Calu3 (cell line): Measurements from ENCODE around the gene CACNA1D. TPM values are rescaled to one million over a fixed set of nuclear protein-coding genes. Genes with fewer than 3 reads are reported as not detected.
"Not testable (repeated sequence)": the region's sequence is repeated elsewhere in the genome, so short reads cannot be mapped to it uniquely, and the experiment has no call there.

Experiments used
- BruUV-seq: library from RNA; stranded (reverse); fragments of 400-500 nt; replicated peaks from 2 replicates; lab custom pipeline; 2021; lab: Mats Ljungman, UMichigan
- CTCF ChIA-PET: fragments of 300-600 bp; sonication (Branson Sonifier 250); formaldehyde crosslinking; loops from one replicate; lab custom pipeline; 2022; ENCODE audit warnings: antibody characterized with exemption; lab: Charles Lee
- DNase-seq: peaks from one replicate; pipeline ENCODE4 v3.0.0; 2022
- H3K27ac Mint-ChIP-seq: one replicate; pipeline ENCODE4 v1.8.0; 2022; ENCODE audit warnings: mixed read lengths; ENCODE audit not compliant: unreplicated experiment
- H3K27me3 Mint-ChIP-seq: one replicate; pipeline ENCODE4 v1.8.0; 2022; ENCODE audit warnings: mixed read lengths; ENCODE audit not compliant: unreplicated experiment
- H3K36me3 Mint-ChIP-seq: one replicate; pipeline ENCODE4 v1.8.0; 2022; ENCODE audit warnings: mild to moderate bottlenecking, moderate library complexity, mixed read lengths; ENCODE audit not compliant: insufficient read depth, unreplicated experiment
- H3K4me1 Mint-ChIP-seq: one replicate; pipeline ENCODE4 v1.8.0; 2022; ENCODE audit warnings: mild to moderate bottlenecking, low read depth, mixed read lengths; ENCODE audit not compliant: unreplicated experiment
- H3K4me3 Mint-ChIP-seq: one replicate; pipeline ENCODE4 v1.8.0; 2022; ENCODE audit warnings: mild to moderate bottlenecking, low read depth, moderate library complexity, mixed read lengths; ENCODE audit not compliant: unreplicated experiment
- H3K9me3 Mint-ChIP-seq: one replicate; pipeline ENCODE4 v1.8.0; 2022; ENCODE audit warnings: low read depth, mixed read lengths; ENCODE audit not compliant: unreplicated experiment
- CTCF ChIP-seq: fragments of 200-600 bp; IDR thresholded peaks from one replicate; pipeline ENCODE4 v1.8.0; 2022; ENCODE audit warnings: antibody characterized with exemption; ENCODE audit not compliant: unreplicated experiment
- intact Hi-C: fragments of 100-400 bp; cut with micrococcal nuclease; formaldehyde crosslinking; loops from one replicate; pipeline ENCODE4 v1.10.0; 2022; ENCODE audit not compliant: unreplicated experiment
- total RNA-seq: library from RNA; stranded (reverse); gene quantifications from 2 replicates; pipeline ENCODE4 v1.2.3, GENCODE V29; 2022

Gene CACNA1D
- total RNA-seq, 1 experiment from 2014 or later: 48.3 TPM

GRCh38 chr3:53657651-53658050 lies 163.2 kb downstream of the CACNA1D start:
- H3K4me3 Mint-ChIP-seq: no peak overlapping the region
- DNase-seq: no peak
- intact Hi-C loops: no loop called here
- H3K27me3 Mint-ChIP-seq: no peaks in the 10 kb centered on the region
- CTCF ChIA-PET: no interaction called here
- BruUV-seq: no TSS peak
- H3K9me3 Mint-ChIP-seq: peaks cover 17% of the 10 kb centered on the region
- H3K36me3 Mint-ChIP-seq: no peaks in the 10 kb centered on the region
- no peak overlapping the region for H3K27ac Mint-ChIP-seq
- no peaks in the 10 kb centered on the region for H3K4me1 Mint-ChIP-seq
- TF ChIP-seq CTCF: no peak

GRCh38 chr3:53658613-53659193 lies 164.3 kb downstream of the CACNA1D start:
- TF ChIP-seq CTCF: no peak
- intact Hi-C loops: no loop called here
- DNase-seq: no peak
- Mint-ChIP-seq H3K36me3 (no peaks in the 10 kb centered on the region), H3K9me3 (peaks cover 15% of the 10 kb centered on the region), H3K4me1 (no peaks in the 10 kb centered on the region), H3K27ac (no peak overlapping the region), H3K4me3 (no peak overlapping the region), H3K27me3 (no peaks in the 10 kb centered on the region)
- CTCF ChIA-PET: no interaction called here
- BruUV-seq: no TSS peak

- Mint-ChIP-seq H3K36me3 (no peaks in the 10 kb centered on the region), H3K9me3 (peaks cover 18% of the 10 kb centered on the region), H3K4me3 (no peak overlapping the region), H3K27me3 (no peaks in the 10 kb centered on the region), H3K27ac (no peak overlapping the region), H3K4me1 (no peaks in the 10 kb centered on the region)
- BruUV-seq: no TSS peak
- DNase-seq: no peak
- intact Hi-C loops: no loop called here
- no peak for TF ChIP-seq CTCF
- CTCF ChIA-PET: no interaction called here
These were observed 165.6 kb downstream of the CACNA1D start for GRCh38 chr3:53659996-53660395.

- peaks cover 7% of the 10 kb centered on the region for H3K4me1 Mint-ChIP-seq
- no peak for TF ChIP-seq CTCF
- DNase-seq: no peak
- H3K27me3 Mint-ChIP-seq: no peaks in the 10 kb centered on the region
- H3K36me3 Mint-ChIP-seq: no peaks in the 10 kb centered on the region
- intact Hi-C loops: no loop called here
- H3K27ac Mint-ChIP-seq: no peak overlapping the region
- H3K9me3 Mint-ChIP-seq: peaks cover 18% of the 10 kb centered on the region
- CTCF ChIA-PET: no interaction called here
- no peak overlapping the region for H3K4me3 Mint-ChIP-seq
- BruUV-seq: no TSS peak
These were observed 167.1 kb downstream of the CACNA1D start for GRCh38 chr3:53661480-53661879.

DNA sequence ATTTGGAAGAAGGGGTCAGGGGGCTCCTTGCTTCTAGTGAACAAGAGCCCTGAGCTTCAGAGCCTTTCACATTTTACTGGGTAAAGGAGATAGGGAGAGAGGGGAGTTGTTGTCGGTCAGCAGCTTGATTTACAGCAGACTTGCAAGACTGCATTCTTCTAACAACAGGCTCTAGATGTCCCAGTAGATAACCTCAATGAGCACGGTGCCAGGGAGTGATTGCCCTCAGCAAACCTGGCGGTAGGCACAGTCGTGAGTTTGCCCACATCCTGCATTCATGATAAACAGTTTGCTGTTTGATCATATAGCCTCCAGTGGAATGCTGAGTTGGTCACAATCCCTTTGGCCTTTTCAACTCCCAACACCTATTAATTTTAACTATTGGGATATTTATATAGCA lies 170.4 kb downstream of the CACNA1D start:
- CTCF ChIA-PET, H3K4me3 Mint-ChIP-seq, BruUV-seq, H3K36me3 Mint-ChIP-seq, intact Hi-C loops, DNase-seq, H3K27ac Mint-ChIP-seq, H3K27me3 Mint-ChIP-seq: not testable (repeated sequence)
- peaks cover 13% of the 10 kb centered on the region for H3K4me1 Mint-ChIP-seq
- H3K9me3 Mint-ChIP-seq: peaks cover 18% of the 10 kb centered on the region
